Umbilical cord (tissue), 2 donors: Measurements from ENCODE around the gene ZBTB16. TPM values are rescaled to one million over a fixed set of nuclear protein-coding genes. Genes with fewer than 3 reads are reported as not detected.

Experiments used
- DNase-seq: peaks from one replicate; pipeline ENCODE4 v3.0.0-alpha.2; 2015; ENCODE audit warnings: low spot score
- total RNA-seq: library from RNA; depleted of rRNA; stranded (reverse); fragments of >200 nt; gene quantifications from one replicate; pipeline ENCODE4 v1.2.3, GENCODE V29; 2014; ENCODE audit warnings: low replicate concordance; ENCODE audit not compliant: insufficient read depth

ZBTB16 gene
- total RNA-seq, 1 donor from 2014 or later: 83.3 TPM

DNA sequence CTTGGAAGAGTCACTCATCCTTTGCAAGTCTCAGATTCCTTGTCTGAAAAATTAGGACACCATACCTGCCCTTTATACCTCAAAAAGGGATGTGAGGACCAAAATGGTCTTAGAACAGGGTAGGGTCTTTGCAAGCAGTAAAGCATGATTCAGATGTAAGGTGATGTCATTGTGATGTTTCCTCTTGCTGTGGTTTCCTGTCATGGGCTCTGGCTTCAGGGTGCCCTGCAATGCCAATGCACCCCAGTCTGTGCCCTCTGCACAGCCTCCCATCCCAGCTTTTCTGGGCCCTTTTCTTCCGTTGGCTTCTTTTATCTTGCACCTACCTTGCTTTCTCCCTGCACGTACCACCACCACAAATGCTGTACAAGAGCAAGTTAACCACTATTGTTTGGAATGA, 148.9 kb downstream of the ZBTB16 start:
- no peak for DNase-seq

GRCh38 chr11:114209343-114209742, 149.8 kb downstream of the ZBTB16 start:
- no peak for DNase-seq

DNA sequence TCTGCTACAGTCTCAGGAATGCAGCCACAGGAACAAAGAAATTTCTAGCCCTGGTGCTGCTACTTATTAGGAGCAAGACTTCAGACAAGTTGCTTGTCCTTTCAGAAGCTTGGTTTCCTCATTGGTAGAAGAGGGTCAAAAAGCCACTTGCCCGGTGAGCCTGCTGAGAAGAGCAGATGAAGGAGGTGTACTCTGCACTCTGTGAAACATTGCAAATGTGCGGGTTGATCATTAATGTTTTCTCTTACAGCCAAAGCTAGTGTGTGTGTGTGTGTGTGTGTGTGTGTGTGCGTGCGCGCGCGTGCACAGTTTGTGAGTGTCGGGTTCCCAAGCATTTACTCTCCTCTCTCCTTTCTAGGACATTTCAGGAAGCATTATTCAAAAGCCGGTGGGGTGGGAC, 150.4 kb downstream of the ZBTB16 start:
- no peak for DNase-seq

DNA sequence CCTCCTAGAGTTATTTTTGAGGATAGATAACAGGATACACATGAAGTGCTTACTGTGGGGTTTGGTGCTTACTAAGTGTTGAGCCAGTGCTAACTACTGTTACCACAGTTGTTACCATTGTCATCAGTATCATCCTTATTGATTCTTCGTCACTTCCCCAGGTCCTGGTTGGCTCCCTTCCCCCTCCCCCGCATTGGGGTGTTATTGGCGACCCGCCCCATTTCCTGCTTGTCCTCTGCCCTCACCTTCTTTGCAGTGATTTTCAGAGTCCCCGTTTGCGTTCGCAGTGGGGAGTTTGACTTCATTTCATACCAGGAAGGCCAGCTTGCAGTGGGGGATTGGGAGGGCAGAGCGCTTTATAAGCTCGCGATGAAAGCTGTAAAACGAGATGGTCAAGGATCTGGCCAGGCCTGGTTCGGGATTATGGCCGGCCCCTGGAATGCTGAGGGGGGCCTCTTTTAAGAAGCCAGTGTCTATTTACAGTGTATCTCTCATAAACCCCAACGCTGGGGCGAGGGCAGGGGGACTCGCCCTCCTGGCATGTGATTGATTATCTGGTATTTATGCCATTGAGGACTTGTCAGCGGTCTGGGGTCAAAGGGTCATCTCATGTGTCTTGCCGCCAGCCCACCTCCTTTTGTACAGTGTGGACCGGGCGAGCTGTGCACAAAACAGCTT, 152.1 kb downstream of the ZBTB16 start:
- peak; percentile 74 for DNase-seq

DNA sequence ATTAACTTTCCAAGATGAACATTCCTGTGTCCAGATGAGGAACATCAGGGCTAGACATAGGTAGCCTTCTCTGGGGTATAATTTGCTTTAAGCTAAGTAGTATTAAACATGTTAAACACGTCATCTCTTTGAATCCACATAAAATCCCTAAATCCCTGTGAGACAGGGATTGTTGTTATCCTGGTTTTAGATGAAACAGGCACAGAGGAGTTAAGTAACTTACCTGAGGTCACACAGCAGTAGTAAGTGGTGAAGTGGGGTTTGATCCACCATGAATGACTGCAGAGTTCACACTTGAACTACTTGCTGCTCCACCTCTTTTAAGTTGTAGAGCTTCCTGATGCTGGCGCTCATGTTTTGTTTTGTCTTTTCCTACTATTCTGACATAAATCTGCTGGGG, 154.1 kb downstream of the ZBTB16 start:
- no peak for DNase-seq

- DNase-seq: no peak
Observed at GRCh38 chr11:114215428-114215827, 155.9 kb downstream of the ZBTB16 start.

GRCh38 chr11:114215871-114216795, 156.6 kb downstream of the ZBTB16 start:
- DNase-seq: peak; percentile 90

- DNase-seq: no peak
Observed at GRCh38 chr11:114216796-114217180, 157.3 kb downstream of the ZBTB16 start.

DNA sequence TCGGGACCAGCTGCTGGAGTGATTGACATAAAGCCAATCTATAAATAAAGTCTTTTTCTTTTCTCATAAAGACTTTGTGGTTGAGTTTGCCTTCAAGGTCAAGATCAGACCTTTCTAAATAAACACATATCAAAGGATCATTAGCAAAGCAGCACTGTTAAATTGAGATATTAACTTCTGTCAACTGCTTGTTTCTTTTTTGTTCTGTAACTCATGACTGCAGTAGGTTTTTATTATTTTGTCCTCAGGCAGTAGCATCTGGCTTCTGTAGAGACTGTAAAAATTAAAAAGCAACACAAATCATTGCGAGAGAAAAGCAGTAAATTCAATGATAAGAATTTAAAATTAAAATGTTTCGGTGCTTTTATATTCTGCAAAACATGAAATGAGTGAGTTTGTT, 159.0 kb downstream of the ZBTB16 start:
- no peak for DNase-seq

DNA sequence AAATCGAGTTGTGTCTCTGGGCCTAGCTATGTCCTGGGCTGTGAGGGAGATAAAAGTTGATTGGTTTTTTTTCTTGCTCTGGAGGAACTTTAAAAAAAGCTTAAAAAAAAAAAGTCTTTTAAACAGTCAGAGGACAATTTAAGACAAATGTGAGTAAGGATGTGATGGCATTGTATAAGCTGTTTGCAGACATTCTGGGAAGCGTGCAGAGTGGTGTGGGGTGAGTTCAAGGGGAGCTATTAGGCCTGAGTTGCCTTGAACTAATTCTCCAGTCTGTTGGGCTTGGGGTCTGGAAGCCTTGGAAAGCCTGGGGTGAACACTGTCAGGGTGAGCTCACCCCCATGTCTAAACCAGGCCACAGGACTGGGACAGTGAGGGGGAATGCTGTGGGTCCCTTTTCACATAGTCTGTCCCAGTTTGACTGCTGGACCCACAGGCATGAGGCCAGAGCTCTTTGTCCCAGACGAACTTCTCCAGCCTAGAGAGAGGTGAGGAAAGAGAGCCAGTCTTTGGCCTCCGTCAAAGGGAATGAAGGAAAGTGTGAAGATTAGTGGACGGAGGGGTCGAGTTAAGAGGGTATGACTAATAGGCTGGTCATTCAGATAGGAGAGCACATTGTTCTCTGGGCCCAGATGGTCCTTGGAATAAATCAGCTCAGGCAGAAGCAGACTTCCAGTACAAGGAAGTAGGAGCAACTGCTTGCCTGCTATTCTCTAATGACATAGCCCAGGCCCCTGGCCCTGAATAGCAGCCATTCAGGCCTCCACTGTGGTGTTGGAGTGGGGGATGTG, 160.2 kb downstream of the ZBTB16 start:
- peak; percentile 58 for DNase-seq

- no peak for DNase-seq
Observed at GRCh38 chr11:114221037-114221436, 161.5 kb downstream of the ZBTB16 start.

- DNase-seq: no peak
Observed at GRCh38 chr11:114225661-114226060, 166.2 kb downstream of the ZBTB16 start.

DNA sequence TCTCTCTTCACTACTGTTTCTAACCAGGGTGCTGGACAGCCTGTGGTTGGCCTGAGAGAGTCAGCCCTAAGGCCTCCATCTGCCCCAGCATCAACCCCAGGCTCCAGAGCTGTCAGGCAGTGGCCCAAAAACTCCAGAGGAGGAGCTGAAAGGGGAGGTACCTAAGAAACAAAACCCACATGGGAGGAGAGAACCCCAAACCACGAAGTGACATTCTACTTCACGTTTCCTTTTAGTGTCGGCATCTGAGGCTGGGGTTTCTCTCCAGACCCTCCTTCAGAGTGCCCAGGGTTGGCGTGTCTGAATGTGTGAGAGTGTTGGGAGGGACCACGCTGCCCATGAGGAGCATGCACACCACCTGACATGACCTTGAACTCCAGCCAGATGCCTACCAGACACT, 166.8 kb downstream of the ZBTB16 start:
- DNase-seq: no peak

GRCh38 chr11:114228435-114229411, 169.2 kb downstream of the ZBTB16 start:
- peak; percentile 46 for DNase-seq

DNA sequence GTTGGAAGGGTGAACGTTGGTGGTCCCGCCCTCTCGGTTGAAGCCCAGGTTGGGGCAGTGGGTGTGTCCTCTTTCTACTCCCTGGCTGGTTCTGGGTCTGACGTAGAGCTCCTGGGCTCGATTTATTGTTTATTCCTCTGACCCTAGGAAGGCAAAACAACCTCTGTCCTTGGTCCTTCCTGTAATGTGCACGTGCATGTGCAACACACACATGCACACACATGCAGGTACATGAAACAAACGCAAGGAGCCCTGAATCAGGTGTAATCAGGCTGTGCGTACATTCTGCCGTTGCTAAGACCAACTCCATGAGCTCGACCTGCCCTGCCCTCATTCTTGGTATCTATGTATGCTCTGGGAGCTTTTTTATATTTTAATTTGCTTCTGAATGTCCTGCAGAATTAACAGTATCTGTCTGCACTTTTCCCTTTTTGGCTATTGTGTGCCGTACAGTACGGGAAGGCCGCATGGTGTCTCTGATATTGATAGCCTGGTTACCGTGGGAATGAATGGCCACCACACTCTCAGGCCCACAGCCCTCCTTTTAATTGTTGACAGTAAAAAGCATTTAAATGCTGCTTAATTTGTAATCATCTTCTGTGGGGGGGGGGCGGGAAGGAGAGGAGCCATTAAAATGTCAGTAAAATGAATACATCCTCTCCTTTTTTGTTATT, 170.7 kb downstream of the ZBTB16 start:
- no peak for DNase-seq

DNA sequence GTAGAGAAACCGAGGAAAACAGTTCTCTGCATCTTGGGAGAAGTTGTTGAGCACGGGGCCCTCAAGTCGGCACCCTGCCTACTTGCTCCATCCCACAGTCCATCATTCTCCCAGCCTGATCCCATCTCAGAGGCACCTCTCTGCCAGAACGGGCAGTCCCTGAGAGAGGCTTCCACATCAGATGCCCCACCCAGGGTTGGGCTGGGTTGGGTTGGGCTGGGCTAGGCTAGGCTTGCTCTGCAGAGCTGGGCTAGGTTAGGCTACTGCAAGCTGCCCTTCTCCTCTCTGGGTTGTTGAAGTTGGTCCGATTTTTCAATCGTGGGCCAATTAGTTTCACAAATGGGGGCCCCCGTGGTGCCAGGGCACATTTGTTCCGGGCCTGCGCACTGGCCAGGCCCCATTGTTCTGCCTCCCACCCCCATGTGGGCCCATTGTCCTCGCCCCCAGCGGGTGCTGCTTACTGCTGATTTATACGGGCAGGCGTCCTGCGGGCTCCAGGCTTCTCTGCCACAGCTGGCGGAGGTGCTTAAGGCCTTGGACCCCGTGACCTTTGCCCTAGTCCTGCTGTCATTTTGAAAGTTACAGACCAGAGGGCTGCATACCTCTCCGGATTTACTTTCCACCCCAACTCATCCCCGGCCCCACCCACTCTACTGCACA, 173.0 kb downstream of the ZBTB16 start:
- DNase-seq: no peak

DNA sequence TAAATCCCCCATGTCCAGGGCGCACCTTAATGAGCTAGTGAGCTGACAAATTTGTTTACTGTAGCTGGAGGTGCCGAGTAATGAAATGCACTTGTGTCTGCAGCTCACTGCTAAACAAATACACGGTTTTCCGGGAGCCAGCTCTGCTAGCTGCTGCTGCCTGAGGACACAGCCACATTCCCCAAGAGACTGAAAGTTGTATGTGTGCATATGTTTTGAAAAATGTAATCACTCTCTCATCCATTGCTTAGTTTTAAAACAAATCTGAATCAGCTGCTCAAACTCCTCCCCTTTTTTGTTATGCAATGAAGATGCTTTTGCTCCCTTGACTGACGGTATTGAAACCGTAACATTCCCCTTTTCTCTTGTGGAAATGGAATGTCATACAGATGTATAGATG, 174.2 kb downstream of the ZBTB16 start:
- no peak for DNase-seq

DNA sequence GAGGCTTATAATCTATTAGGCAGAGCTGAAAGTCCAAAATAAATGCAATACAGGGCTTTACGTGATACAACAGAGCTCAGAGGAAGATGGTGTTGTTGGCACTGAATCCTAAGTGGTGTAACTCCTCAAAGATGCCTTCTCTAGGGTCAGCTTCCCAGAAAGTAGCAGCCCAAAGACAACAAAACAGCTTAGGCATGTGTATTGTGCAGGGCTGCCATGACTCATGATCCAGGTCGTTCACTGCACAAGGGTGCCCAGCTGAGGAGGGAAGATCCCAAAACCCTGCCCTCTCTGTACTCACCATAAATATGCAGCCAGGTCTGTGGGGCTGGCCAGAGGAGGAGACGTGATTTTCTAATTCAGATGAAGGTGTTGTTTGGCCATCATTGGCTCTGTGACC, 177.3 kb downstream of the ZBTB16 start:
- DNase-seq: no peak

GRCh38 chr11:114237321-114238280, 178.1 kb downstream of the ZBTB16 start:
- DNase-seq: no peak
